Stimulated activated memory B cell treated with anti-CD40 and anti-IgM and Interleukin-4, amounts not matched to agents 10 μg/mL and 1 μg/mL and 100 μg/mL, for 72 hours (primary cell): ENCODE results near the gene MED4.

Experiments
- ATAC-seq: fragments of 150-1000 bp; cut with Tn5 transposase; 2 replicates; pipeline ENCODE4 v1.10.0; 2021
- H3K27ac Mint-ChIP-seq: one replicate; pipeline ENCODE4 v1.8.0; 2022; ENCODE audit warnings: mild to moderate bottlenecking, mixed read lengths
- H3K27me3 Mint-ChIP-seq: one replicate; pipeline ENCODE4 v1.8.0; 2022; ENCODE audit warnings: mixed read lengths
- H3K36me3 Mint-ChIP-seq: one replicate; pipeline ENCODE4 v1.8.0; 2022; ENCODE audit warnings: mixed read lengths
- H3K4me1 Mint-ChIP-seq: one replicate; pipeline ENCODE4 v1.8.0; 2022; ENCODE audit warnings: mixed read lengths
- H3K4me3 Mint-ChIP-seq: one replicate; pipeline ENCODE4 v1.8.0; 2022; ENCODE audit warnings: mild to moderate bottlenecking, moderate library complexity, mixed read lengths
- H3K9me3 Mint-ChIP-seq: one replicate; pipeline ENCODE4 v1.8.0; 2022; ENCODE audit warnings: mixed read lengths

MED4 gene

GRCh38 chr13:48110931-48111721, 16.2 kb upstream of the MED4 start:
- Mint-ChIP-seq H3K36me3 (no peaks in the 10 kb centered on the region), H3K27ac (no peak overlapping the region), H3K9me3 (no peaks in the 10 kb centered on the region), H3K4me1 (no peaks in the 10 kb centered on the region), H3K27me3 (peaks cover 36% of the 10 kb centered on the region), H3K4me3 (no peak overlapping the region)
- no peak for ATAC-seq

GRCh38 chr13:48110132-48110868, 15.4 kb upstream of the MED4 start:
- Mint-ChIP-seq H3K4me3 (no peak overlapping the region), H3K9me3 (no peaks in the 10 kb centered on the region), H3K36me3 (no peaks in the 10 kb centered on the region), H3K27me3 (peaks cover 40% of the 10 kb centered on the region), H3K4me1 (no peaks in the 10 kb centered on the region), H3K27ac (no peak overlapping the region)
- no peak for ATAC-seq

- H3K4me3 Mint-ChIP-seq = no peak overlapping the region
- ATAC-seq = no peak
- no peak overlapping the region for H3K27ac Mint-ChIP-seq
- H3K27me3 Mint-ChIP-seq = peaks cover 24% of the 10 kb centered on the region
- H3K9me3 Mint-ChIP-seq = no peaks in the 10 kb centered on the region
- H3K4me1 Mint-ChIP-seq = no peaks in the 10 kb centered on the region
- H3K36me3 Mint-ChIP-seq = no peaks in the 10 kb centered on the region
Observed at GRCh38 chr13:48108106-48108505, 13.2 kb upstream of the MED4 start.

GRCh38 chr13:48097793-48098192, 2.9 kb upstream of the MED4 start:
- peaks cover 17% of the 10 kb centered on the region for H3K4me1 Mint-ChIP-seq
- H3K36me3 Mint-ChIP-seq = no peaks in the 10 kb centered on the region
- H3K4me3 Mint-ChIP-seq = no peak overlapping the region
- no peak for ATAC-seq
- no peak overlapping the region for H3K27ac Mint-ChIP-seq
- H3K27me3 Mint-ChIP-seq = no peaks in the 10 kb centered on the region
- peaks cover 3% of the 10 kb centered on the region for H3K9me3 Mint-ChIP-seq

GRCh38 chr13:48096670-48097069, 1.8 kb upstream of the MED4 start:
- Mint-ChIP-seq H3K27me3 (no peaks in the 10 kb centered on the region), H3K9me3 (peaks cover 3% of the 10 kb centered on the region), H3K36me3 (peaks cover 2% of the 10 kb centered on the region), H3K27ac (no peak overlapping the region), H3K4me3 (no peak overlapping the region), H3K4me1 (peaks cover 27% of the 10 kb centered on the region)
- no peak for ATAC-seq

- Mint-ChIP-seq H3K4me1 (peaks cover 36% of the 10 kb centered on the region), H3K27me3 (no peaks in the 10 kb centered on the region), H3K9me3 (peaks cover 3% of the 10 kb centered on the region), H3K4me3 (peak overlapping the region; percentile 88), H3K27ac (peak overlapping the region; percentile 93), H3K36me3 (peaks cover 6% of the 10 kb centered on the region)
- peak; percentile 22 for ATAC-seq
Observed at GRCh38 chr13:48094404-48094780, 512 bp downstream of the MED4 start.

GRCh38 chr13:48093588-48093987, 1.3 kb downstream of the MED4 start:
- H3K27me3 Mint-ChIP-seq = no peaks in the 10 kb centered on the region
- peak overlapping the region; percentile 93 for H3K27ac Mint-ChIP-seq
- H3K36me3 Mint-ChIP-seq = peaks cover 6% of the 10 kb centered on the region
- peak overlapping the region; percentile 88 for H3K4me3 Mint-ChIP-seq
- ATAC-seq = no peak
- peaks cover 3% of the 10 kb centered on the region for H3K9me3 Mint-ChIP-seq
- peaks cover 42% of the 10 kb centered on the region for H3K4me1 Mint-ChIP-seq

GRCh38 chr13:48086272-48086671, 8.6 kb downstream of the MED4 start:
- H3K4me3 Mint-ChIP-seq = no peak overlapping the region
- H3K9me3 Mint-ChIP-seq = no peaks in the 10 kb centered on the region
- no peaks in the 10 kb centered on the region for H3K27me3 Mint-ChIP-seq
- peaks cover 18% of the 10 kb centered on the region for H3K36me3 Mint-ChIP-seq
- peaks cover 11% of the 10 kb centered on the region for H3K4me1 Mint-ChIP-seq
- ATAC-seq = no peak
- H3K27ac Mint-ChIP-seq = no peak overlapping the region

GRCh38 chr13:48081739-48082138, 13.2 kb downstream of the MED4 start:
- Mint-ChIP-seq H3K27ac (no peak overlapping the region), H3K4me3 (no peak overlapping the region), H3K9me3 (no peaks in the 10 kb centered on the region), H3K4me1 (no peaks in the 10 kb centered on the region), H3K36me3 (peaks cover 40% of the 10 kb centered on the region), H3K27me3 (no peaks in the 10 kb centered on the region)
- ATAC-seq = no peak

GRCh38 chr13:48078251-48078656, 16.6 kb downstream of the MED4 start:
- H3K27ac Mint-ChIP-seq = no peak overlapping the region

GRCh38 chr13:48074006-48074405, 20.9 kb downstream of the MED4 start:
- no peak overlapping the region for H3K4me3 Mint-ChIP-seq

More at GRCh38 chr13:48078251-48078656, 16.6 kb downstream of the MED4 start:
- H3K9me3 Mint-ChIP-seq = no peaks in the 10 kb centered on the region
- no peak overlapping the region for H3K4me3 Mint-ChIP-seq
- H3K4me1 Mint-ChIP-seq = no peaks in the 10 kb centered on the region
- H3K27me3 Mint-ChIP-seq = no peaks in the 10 kb centered on the region
- ATAC-seq = peak; percentile 96
- peaks cover 55% of the 10 kb centered on the region for H3K36me3 Mint-ChIP-seq

GRCh38 chr13:48072787-48073186, 22.1 kb downstream of the MED4 start:
- Mint-ChIP-seq H3K36me3 (peaks cover 75% of the 10 kb centered on the region), H3K9me3 (peaks cover 3% of the 10 kb centered on the region), H3K4me1 (no peaks in the 10 kb centered on the region), H3K27ac (no peak overlapping the region), H3K27me3 (no peaks in the 10 kb centered on the region), H3K4me3 (no peak overlapping the region)
- ATAC-seq = no peak

More at GRCh38 chr13:48074006-48074405, 20.9 kb downstream of the MED4 start:
- Mint-ChIP-seq H3K4me1 (no peaks in the 10 kb centered on the region), H3K27me3 (no peaks in the 10 kb centered on the region), H3K9me3 (peaks cover 3% of the 10 kb centered on the region), H3K36me3 (peaks cover 71% of the 10 kb centered on the region), H3K27ac (no peak overlapping the region)
- ATAC-seq = no peak

GRCh38 chr13:48072304-48072703, 22.6 kb downstream of the MED4 start:
- Mint-ChIP-seq H3K27ac (no peak overlapping the region), H3K4me1 (no peaks in the 10 kb centered on the region), H3K4me3 (no peak overlapping the region), H3K27me3 (no peaks in the 10 kb centered on the region), H3K36me3 (peaks cover 79% of the 10 kb centered on the region), H3K9me3 (peaks cover 3% of the 10 kb centered on the region)
- no peak for ATAC-seq

GRCh38 chr13:48070942-48071341, 24.0 kb downstream of the MED4 start:
- Mint-ChIP-seq H3K36me3 (peaks cover 90% of the 10 kb centered on the region), H3K4me3 (no peak overlapping the region), H3K4me1 (no peaks in the 10 kb centered on the region), H3K9me3 (peaks cover 3% of the 10 kb centered on the region), H3K27ac (no peak overlapping the region), H3K27me3 (no peaks in the 10 kb centered on the region)
- no peak for ATAC-seq

GRCh38 chr13:48069573-48069972, 25.3 kb downstream of the MED4 start:
- Mint-ChIP-seq H3K9me3 (peaks cover 3% of the 10 kb centered on the region), H3K36me3 (peaks cover 90% of the 10 kb centered on the region), H3K27me3 (no peaks in the 10 kb centered on the region), H3K4me1 (peaks cover 6% of the 10 kb centered on the region), H3K27ac (no peak overlapping the region), H3K4me3 (no peak overlapping the region)
- no peak for ATAC-seq

GRCh38 chr13:48068952-48069351, 26.0 kb downstream of the MED4 start:
- Mint-ChIP-seq H3K4me1 (peaks cover 6% of the 10 kb centered on the region), H3K27me3 (no peaks in the 10 kb centered on the region), H3K27ac (no peak overlapping the region), H3K36me3 (peaks cover 86% of the 10 kb centered on the region), H3K9me3 (peaks cover 3% of the 10 kb centered on the region), H3K4me3 (no peak overlapping the region)
- no peak for ATAC-seq
